Measurements from ENCODE around the gene MRPS30.
"Not testable (repeated sequence)": the region's sequence is repeated elsewhere in the genome, so short reads cannot be mapped to it uniquely, and the experiment has no call there.

DNA sequence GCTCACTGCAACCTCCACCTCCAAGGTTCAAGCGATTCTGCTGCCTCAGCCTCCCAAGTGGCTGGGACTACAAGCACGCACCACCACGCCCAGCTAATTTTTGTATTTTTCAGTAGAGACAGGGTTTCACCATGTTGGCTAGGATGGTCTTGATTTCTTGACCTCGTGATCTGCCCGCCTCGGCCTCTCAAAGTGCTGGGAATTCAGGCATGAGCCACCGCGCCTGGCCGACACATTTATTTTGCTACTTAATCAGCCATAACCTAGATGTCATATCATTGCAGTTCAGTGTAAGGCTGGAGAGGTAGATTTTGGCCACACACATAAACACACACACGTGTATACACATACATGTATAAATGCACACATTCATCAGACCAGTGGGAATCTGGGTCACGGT is 36.4 kb upstream of the MRPS30 start:
- not testable (repeated sequence) for TF ChIP-seq CTBP1 (IDR thresholded peaks at IDR 0.05; ENCODE audit: borderline replicate concordance); SP1 (IDR thresholded peaks at IDR 0.05); FOXA1 (IDR thresholded peaks at IDR 0.05); PKNOX1 (IDR thresholded peaks at IDR 0.05); FOXM1 (IDR thresholded peaks at IDR 0.05; ENCODE audit: borderline replicate concordance); NFRKB (IDR thresholded peaks at IDR 0.05); ELF4 (IDR thresholded peaks at IDR 0.05); FOXK2 (IDR thresholded peaks at IDR 0.05); BHLHE40 (IDR thresholded peaks at IDR 0.05; ENCODE audit: borderline replicate concordance); L3MBTL2 (conservative IDR thresholded peaks at IDR 0.05); ARNT (IDR thresholded peaks at IDR 0.05); SUZ12 (IDR thresholded peaks at IDR 0.05)

Measured in HEK293T (cell line).